HG02759 (cell line): ENCODE results near the gene EHMT1.
"Not testable (repeated sequence)": the region's sequence is repeated elsewhere in the genome, so short reads cannot be mapped to it uniquely, and the experiment has no call there.

Experiments
- ATAC-seq: cut with Tn5 transposase; IDR thresholded peaks from one replicate; pipeline ENCODE4 v1.9.1; 2021; ENCODE audit warnings: mild to moderate bottlenecking, moderate library complexity; ENCODE audit not compliant: unreplicated experiment

EHMT1 gene

DNA sequence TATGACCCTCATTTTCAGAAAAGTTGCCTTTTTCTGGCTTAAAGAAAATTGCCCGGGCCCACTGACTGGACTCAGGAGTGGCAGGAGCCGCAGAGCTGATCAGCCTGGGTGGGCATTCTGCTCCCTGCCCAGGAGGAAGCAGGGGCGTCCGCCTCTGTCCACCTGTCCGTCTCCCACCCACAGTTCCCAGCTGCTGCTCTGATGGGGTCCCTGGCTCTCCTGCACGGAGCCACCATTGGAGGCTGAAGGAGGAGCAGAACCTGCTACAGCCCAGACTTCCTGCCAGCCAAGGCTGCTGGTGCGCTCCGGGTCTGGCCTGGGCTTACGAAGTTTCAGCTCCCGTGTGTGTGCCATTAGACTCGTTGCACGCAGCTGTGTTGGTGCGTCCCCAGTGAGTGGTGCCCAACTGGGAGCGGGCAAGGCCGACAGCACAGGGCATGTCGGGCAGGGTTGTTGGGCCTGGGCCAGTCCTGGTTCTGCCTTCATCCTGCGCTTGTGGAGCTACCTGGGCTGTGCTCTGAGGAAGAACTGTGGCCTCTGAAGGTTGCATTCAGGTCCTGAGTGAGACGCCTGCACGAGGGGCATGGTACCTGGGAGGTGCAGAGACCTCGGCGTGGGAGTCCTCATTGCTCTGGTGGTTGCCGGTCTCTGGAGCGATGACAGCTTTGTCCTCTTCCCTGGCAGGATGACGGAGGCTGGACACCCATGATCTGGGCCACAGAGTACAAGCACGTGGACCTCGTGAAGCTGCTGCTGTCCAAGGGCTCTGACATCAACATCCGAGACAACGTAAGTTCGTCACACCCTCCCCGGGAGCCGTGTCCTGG is 181.6 kb downstream of the EHMT1 start:
- no peak for ATAC-seq

- no peak for ATAC-seq
Measured at GRCh38 chr9:137801023-137801319, 182.2 kb downstream of the EHMT1 start.

- ATAC-seq: no peak
Measured at GRCh38 chr9:137802021-137802420, 183.2 kb downstream of the EHMT1 start.

DNA sequence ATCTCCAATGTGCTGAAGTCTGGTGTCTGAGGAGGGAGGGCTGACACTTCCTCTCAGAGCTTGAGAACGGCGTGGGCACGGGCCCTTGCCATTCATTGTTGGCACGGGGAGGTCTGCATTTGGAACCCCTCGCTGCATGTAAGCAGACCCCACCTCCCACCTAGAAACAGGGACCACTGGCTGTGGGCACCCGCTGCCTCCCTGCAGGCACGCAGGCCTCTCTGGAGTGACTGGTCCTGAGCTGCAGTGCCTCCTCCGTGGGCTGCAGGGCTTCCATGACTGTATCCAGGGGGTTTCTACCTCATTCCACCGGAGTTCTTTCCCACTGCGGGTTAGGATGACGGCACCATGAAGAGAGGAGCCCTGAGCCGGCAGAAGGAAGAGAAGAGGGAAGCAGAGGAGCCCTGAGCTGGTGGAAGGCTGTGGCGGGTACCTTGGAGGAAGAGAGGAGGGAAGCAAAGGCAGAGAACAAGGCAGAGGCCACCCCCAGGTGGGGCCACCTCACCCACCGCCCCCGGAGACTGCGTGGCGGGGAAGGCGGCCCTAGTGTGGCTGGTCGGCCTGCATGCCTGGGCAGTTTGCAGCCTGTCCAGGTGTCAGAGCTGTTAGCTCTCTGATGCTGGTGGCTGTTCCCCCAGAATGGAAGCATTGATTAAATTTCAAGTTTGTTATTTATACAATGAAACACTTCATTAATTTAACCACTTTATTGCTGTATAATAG is 183.9 kb downstream of the EHMT1 start:
- ATAC-seq: no peak

DNA sequence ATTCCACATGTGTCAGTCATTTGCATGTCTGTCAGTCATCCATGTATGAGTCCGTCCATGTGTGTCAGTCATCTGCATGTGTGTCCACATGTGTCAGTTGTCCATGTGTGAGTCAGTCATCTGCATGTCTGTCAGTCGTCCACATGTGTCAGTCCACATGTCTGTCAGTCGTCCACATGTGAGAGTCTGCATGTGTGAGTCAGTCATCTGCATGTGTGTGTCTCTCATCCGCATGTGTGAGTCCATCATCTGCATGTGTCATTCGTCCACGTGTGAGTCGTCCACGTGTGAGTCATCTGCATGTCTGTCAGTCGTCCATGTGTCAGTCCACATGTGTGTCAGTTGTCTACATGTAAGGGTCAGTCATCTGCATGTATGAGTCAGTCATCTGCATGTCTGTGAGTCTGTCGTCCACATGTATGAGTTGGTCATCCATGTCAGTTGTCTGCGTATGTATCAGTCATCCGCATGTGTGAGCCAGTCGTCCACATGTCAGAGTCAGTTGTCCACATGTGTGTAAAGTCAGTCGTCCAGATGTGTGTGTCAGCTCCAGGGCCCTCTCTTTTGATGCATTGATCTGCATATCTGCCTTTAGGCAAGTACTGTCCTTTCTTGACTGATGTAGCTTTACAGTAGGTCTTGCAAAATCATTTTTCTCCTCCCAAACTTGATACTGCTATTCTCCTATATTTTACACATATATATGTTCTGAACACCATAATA is 186.3 kb downstream of the EHMT1 start:
- ATAC-seq: no peak

DNA sequence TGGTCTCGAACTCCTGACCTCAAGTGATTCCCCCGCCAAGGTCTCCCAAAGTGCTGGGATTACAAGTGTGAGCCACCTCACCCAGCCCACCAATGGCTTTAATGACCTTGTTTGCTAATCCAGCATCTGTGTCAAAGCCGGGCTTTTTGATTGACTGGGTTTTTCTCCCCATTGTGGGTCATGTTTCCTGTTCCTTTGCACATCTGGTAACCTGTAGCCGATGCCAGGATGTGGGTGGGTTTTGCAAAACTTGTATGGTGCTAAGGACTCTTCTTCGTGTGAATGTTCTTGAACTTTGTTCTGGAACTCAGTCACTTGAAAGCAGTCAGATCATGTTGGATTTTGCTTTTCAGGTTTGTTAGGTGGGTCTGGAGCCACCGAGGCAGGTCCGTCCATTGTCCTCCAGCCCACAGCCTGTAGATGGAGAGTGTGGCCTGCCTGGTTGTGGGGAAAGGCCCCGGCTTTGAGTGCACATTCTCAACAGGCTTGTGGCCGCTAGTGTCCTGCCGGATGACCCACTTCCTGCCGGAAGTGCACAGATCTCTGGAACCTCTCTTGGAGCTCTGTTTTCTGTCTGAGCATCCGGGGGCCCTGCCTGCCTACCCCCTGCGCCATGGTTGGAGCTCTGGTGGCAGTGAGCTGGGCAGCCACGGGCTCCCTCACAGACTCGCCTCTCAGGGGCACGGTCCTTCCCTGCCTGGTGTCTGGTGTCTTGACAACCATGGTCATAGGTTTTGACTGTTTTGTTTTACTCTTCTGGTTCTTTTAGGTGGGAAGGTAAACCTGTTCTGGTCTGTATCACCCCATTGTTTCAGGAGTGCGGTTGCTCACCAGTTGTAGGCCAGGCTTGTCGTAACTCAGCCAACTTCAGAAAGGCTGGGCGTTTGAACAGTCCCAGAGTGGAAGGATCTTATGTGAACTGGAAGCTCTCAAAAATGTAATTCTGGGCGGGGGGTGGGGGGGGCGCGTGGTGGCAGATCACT is 189.2 kb downstream of the EHMT1 start:
- ATAC-seq: no peak

GRCh38 chr9:137809040-137809576 is 190.3 kb downstream of the EHMT1 start:
- no peak for ATAC-seq

GRCh38 chr9:137809726-137810450 is 191.1 kb downstream of the EHMT1 start:
- not testable (repeated sequence) for ATAC-seq

DNA sequence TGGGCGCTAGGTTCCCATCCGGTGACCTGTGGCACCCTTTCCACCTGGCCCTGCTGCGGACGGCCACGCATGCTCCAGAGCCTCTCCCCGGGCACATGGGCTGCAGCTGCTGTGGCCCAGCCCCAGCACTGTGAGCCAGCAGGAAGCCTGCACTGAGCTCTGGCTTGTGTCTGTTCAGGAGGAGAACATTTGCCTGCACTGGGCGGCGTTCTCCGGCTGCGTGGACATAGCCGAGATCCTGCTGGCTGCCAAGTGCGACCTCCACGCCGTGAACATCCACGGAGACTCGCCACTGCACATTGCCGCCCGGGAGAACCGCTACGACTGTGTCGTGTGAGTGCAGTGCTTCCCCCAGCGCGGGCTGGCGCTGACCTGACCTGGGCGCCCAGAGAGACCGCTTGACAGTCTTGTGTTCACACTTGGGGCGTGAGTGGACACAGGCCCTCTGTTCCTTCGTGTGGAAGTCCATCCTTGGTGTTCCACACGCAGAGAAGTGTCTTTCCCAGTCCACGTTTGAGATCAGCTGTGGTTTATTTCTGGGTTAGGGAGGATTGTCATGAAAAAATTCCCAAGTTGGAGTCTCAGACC is 192.6 kb downstream of the EHMT1 start:
- no peak for ATAC-seq

DNA sequence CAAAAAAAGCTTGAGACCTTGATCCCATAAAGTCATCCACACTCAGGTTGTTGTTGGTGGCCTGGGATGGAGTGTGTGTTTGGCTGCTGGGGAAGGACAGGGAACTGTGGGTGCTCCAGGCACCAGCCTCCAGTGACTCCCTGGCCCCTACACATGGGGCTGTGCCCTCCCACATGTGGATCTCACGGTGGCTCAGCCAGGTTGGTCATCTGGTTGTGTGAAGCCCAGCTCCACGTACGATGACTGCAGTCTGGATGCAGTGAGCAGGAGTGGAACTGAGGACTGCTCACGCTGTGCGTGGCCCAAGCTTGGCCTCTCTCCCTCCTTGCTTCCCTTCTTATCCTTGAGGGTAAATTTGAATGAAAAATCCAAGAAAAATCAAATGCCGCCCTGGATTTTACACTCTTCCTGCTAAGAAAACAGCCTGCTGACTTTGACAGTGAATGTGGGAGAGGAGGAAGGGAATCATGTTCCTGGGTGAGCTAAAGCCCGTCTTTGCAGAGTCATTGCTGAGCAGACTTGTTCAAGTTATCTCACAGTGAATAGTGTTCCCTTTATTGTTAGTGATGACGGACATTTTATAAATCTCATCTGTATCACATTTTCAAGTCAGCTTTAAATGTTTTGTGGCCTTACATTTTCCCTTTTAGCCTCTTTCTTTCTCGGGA is 193.7 kb downstream of the EHMT1 start:
- no peak for ATAC-seq

GRCh38 chr9:137813167-137813566 is 194.4 kb downstream of the EHMT1 start:
- no peak for ATAC-seq

DNA sequence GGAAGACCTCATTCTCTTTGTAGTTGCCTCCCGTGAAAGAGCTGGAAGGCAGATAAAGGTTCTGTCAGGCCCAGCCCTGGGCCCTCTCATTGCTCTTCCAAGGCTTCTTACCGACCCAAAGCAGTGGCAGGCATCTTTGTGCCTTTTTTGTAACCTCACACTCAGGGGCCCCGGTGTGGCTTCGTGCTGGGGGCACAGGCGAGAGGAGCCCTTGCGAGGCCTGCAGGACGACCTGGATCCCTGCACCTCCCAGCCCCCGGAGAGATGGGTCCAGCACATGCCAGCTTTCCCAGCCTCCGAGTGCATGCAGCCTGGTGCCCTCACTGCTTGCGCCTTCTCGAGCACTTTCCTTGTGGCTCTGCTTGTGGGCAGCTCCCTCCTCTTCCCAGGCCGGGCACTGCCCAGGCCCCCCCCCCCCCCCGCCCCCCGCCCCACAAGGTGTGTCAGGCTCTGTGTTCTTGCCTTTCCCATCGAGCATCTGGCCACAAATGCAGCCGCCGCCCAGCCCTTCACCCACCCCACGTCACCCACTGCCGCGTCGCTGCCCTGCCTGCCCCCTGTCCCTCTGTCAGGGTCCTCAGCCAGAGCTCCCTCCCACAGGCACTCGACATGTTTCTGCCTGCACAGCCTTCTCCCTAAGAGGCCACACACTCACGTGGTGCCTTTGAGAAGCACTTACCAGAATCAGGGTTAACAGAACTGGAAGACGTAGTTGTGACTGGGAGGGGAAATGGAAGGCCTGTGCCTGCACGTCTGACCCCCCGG is 195.0 kb downstream of the EHMT1 start:
- ATAC-seq: no peak

DNA sequence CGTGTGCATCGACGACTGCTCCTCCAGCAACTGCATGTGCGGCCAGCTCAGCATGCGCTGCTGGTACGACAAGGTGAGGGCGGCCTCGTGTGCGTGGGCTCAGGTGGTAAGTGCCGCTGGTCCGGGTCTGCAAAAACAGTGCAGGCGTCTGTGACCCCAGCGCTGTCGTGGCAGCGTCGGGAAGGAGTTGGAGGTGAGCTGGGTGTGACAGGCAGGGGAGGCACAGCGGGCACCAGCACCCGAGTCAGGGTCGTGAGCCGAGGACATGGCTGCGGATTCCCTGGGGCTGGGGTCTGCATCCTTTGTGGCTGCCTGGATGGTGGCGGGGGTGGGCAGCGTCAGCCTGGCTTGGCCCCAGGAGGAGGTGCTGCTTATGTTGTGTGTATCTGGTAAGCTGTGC is 195.6 kb downstream of the EHMT1 start:
- no peak for ATAC-seq

GRCh38 chr9:137814841-137815240 is 196.0 kb downstream of the EHMT1 start:
- no peak for ATAC-seq

DNA sequence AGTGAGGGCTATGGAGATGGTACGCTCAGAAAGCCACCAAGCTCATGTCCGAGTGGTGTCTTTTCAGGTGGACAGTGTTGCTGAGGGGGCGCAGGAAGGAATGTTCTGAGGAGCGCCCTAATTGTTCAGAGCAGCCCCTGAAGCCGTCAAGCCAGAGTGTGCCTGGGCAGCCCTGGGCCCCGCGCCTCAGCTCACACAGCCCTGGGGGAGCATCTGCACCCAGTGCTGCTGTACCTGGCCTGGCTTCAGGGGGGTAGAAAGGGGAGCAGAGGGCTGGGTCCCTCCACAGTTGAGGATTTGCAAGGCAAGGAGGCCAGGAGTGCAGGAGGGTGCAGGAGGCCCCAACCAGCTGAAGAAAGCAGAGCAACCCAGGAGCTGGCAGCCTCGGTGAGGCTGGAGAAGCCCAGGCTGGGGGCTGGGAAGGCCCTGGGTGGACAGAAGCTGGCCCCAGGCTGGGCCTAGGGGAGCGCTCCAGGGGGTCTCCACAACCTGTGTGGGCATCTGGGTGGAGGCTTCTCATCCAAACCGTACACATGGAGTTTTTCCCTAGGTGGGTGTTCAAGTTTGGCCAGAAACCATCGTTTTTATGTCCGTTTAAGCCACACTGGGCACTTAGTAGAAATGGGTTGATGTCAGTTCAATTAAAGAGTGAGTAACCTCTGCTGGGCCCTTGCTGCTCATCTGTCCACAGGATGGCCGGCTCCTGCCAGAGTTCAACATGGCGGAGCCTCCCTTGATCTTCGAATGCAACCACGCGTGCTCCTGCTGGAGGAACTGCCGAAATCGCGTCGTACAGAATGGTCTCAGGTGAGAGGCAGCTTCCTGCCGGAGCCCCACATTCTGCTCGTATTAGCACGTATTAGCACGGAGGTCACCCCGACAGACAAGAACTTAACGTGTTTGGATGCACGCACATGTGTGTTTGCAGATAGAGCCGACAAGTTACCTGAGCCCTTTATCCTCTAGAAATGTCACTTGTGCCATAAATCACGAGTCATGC is 196.8 kb downstream of the EHMT1 start:
- no peak for ATAC-seq

DNA sequence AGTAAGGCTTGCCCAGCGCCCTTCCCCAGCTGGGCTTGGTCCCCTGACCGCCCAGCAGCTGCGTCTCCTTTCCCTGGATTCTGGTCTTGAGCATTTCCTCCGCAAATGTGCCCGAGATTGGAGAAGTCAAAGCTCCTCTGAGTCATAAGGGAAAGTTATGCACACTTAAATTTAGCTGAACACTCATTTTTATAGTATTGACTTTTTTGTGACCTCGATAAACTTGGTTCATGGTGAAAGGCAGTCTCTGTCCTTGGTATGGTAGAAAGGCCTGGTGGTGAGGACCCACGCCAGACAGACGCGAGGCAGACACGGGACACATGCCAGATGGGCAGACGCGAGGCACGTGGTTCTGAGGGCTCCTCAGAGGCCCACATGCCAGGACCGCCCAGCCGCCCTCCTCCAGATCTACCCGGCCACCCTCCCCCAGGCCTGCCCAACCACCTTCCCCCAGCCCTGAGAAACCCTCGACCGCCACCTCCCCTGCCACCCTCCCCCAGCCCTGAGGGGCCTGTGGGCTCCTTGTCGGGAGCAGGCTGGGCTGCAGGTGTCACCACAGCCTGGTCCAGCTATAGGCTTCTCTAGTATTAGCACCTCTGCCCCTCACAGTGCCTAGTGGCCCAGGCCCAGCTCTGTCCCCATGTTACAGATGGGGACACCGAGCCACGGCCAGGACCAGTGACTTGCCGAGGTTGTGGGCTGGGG is 197.9 kb downstream of the EHMT1 start:
- ATAC-seq: peak; percentile 87
